ENCODE results near the gene ZNF566.
A peak's percentile ranks its signal among the peaks of the same experiment; 100 is the strongest.

GRCh38 chr19:36528921-36529518 is 39.7 kb upstream of the ZNF566 start:
- TF ChIP-seq CTCF (IDR thresholded peaks at IDR 0.05) (peak in 1 of 6 experiments; percentile 0), POLR2A (IDR thresholded peaks at IDR 0.05) (no peak)

Data from thyroid gland (tissue), 4 donors.